Mesenchymal stem cell (in vitro differentiated cells and primary cell): ENCODE results near the gene TFR2.

ENCODE experiments used
- DNase-seq: peaks from one replicate; pipeline ENCODE4 v3.0.0-alpha.2; 2013
- H2AFZ ChIP-seq: one replicate; pipeline ENCODE4 v1.6.1; 2013; ENCODE audit warnings: low read depth, mild to moderate bottlenecking, control low read depth, inconsistent platforms, low read length, moderate library complexity
- H2AK5ac ChIP-seq: 2 replicates; pipeline ENCODE4 v1.6.1; 2013; ENCODE audit warnings: low read length, moderate library complexity, mild to moderate bottlenecking, inconsistent platforms; ENCODE audit not compliant: severe bottlenecking
- H2BK120ac ChIP-seq: one replicate; pipeline ENCODE4 v1.6.1; 2013; ENCODE audit warnings: low read depth, mild to moderate bottlenecking, inconsistent platforms, low read length, moderate library complexity
- H2BK12ac ChIP-seq, 2 experiments: one replicate each; pipeline ENCODE4 v1.6.1; 2013; ENCODE audit warnings: inconsistent platforms in 2 of 2, low read length in 2 of 2, mild to moderate bottlenecking in 2 of 2, moderate library complexity in 2 of 2, control low read depth in 1 of 2
- H2BK15ac ChIP-seq: one replicate; pipeline ENCODE4 v1.6.1; 2013; ENCODE audit warnings: mild to moderate bottlenecking, low read depth, inconsistent platforms; ENCODE audit not compliant: poor library complexity, severe bottlenecking
- H2BK5ac ChIP-seq: 2 replicates; pipeline ENCODE4 v1.6.1; 2013; ENCODE audit warnings: low read depth, mild to moderate bottlenecking, low read length, control low read depth, inconsistent platforms; ENCODE audit not compliant: poor library complexity, severe bottlenecking
- H3K14ac ChIP-seq, 2 experiments: one replicate each; pipeline ENCODE4 v1.6.1; 2013; ENCODE audit warnings: inconsistent platforms in 2 of 2, low read length in 2 of 2, control low read depth in 1 of 2, mild to moderate bottlenecking in 1 of 2, moderate library complexity in 1 of 2
- H3K18ac ChIP-seq, 2 experiments: one replicate each; pipeline ENCODE4 v1.6.1; 2013; ENCODE audit warnings: inconsistent platforms in 2 of 2, low read length in 2 of 2, control low read depth in 1 of 2, low read depth in 1 of 2, mild to moderate bottlenecking in 1 of 2
- H3K23ac ChIP-seq, 2 experiments: one replicate each; pipeline ENCODE4 v1.6.1; 2013; ENCODE audit warnings: inconsistent platforms in 2 of 2, low read length in 2 of 2, mild to moderate bottlenecking in 2 of 2, moderate library complexity in 2 of 2, control low read depth in 1 of 2
- H3K27ac ChIP-seq: 2 replicates; pipeline ENCODE4 v1.5.1; 2013; ENCODE audit warnings: mild to moderate bottlenecking, moderate library complexity, low read length, control low read depth, inconsistent platforms; ENCODE audit not compliant: poor library complexity, severe bottlenecking
- H3K27me3 ChIP-seq, 2 experiments: 2 replicates each; pipeline versions ENCODE4 v1.6.1 to v1.7.0; 2013; ENCODE audit warnings: low read length in 2 of 2, mild to moderate bottlenecking in 2 of 2, moderate library complexity in 2 of 2, control low read depth in 1 of 2, inconsistent platforms in 1 of 2; ENCODE audit not compliant: control insufficient read depth in 1 of 2, insufficient read depth in 1 of 2
- H3K36me3 ChIP-seq, 2 experiments: 2 replicates each; pipeline versions ENCODE4 v1.6.1 to v1.7.0; 2013; ENCODE audit warnings: low read length in 2 of 2, control low read depth in 1 of 2, inconsistent platforms in 1 of 2, low read depth in 1 of 2, mild to moderate bottlenecking in 1 of 2; ENCODE audit not compliant: insufficient read depth in 2 of 2, control insufficient read depth in 1 of 2
- H3K4ac ChIP-seq, 2 experiments: one replicate each; pipeline ENCODE4 v1.6.1; 2013; ENCODE audit warnings: inconsistent platforms in 2 of 2, low read length in 2 of 2, mild to moderate bottlenecking in 2 of 2, moderate library complexity in 2 of 2, control low read depth in 1 of 2, low read depth in 1 of 2
- H3K4me1 ChIP-seq: 2 replicates; pipeline ENCODE4 v1.6.1; 2013; ENCODE audit warnings: low read depth, low read length, control low read depth; ENCODE audit not compliant: control insufficient read depth, insufficient read depth
- H3K4me2 ChIP-seq: 2 replicates; pipeline ENCODE4 v1.6.1; 2013; ENCODE audit warnings: low read length, mild to moderate bottlenecking, inconsistent platforms; ENCODE audit not compliant: poor library complexity, severe bottlenecking
- H3K4me3 ChIP-seq, 2 experiments: 2 replicates each; pipeline versions ENCODE4 v1.5.1 to v1.7.0; 2013; ENCODE audit warnings: low read length in 2 of 2, mild to moderate bottlenecking in 2 of 2, control low read depth in 1 of 2, low read depth in 1 of 2; ENCODE audit not compliant: insufficient read depth in 1 of 2
- H3K79me1 ChIP-seq: replicated peaks from 2 replicates; pipeline ENCODE4 v1.6.1; 2013; ENCODE audit warnings: mild to moderate bottlenecking, control low read depth, low read length, inconsistent platforms; ENCODE audit not compliant: poor library complexity, severe bottlenecking
- H3K9ac ChIP-seq: 2 replicates; pipeline ENCODE4 v1.7.0; 2013; ENCODE audit warnings: mild to moderate bottlenecking, low read length, moderate library complexity
- H3K9me3 ChIP-seq: 2 replicates; pipeline ENCODE4 v1.7.0; 2013; ENCODE audit warnings: mild to moderate bottlenecking, low read length; ENCODE audit not compliant: control insufficient read depth
- H4K8ac ChIP-seq: one replicate; pipeline ENCODE4 v1.6.1; 2013; ENCODE audit warnings: inconsistent platforms, mild to moderate bottlenecking, low read length, moderate library complexity
- H4K91ac ChIP-seq: one replicate; pipeline ENCODE4 v1.6.1; 2013; ENCODE audit warnings: mild to moderate bottlenecking, low read length, inconsistent platforms
- WGBS: methylation state at CpG from one replicate; pipeline ENCODE4 v1.1.7; 2013; ENCODE audit warnings: mixed read lengths; 5-methylcytosine and 5-hydroxymethylcytosine counted together

TFR2 gene

DNA sequence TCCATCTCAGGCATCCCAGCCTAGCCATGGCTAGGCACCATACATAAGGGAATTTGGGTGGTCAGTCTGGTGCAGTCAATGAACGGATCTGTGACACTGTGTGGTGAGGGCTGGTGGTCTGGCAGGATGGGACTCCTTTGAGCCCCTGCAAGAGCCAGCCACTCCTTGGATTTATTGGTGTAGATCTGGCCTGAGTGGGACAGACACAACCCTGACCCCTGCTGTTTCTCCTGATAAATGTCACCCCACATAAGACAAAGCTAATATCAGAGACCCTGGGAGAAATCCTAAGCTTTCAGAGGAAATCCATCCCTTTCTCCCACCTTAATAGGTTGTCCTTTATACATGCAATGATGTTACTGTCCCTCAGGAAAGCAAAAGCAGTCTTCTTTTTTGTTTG, 52.9 kb downstream of the TFR2 start:
- Histone ChIP-seq H3K27me3 (peaks cover 0 to 16% of the 10 kb centered on the region in 2 experiments), H2BK5ac (no peak overlapping the region), H2BK12ac (no peak overlapping the region), H3K4me3 (no peak overlapping the region), H3K23ac (no peak overlapping the region), H3K36me3 (no peaks in the 10 kb centered on the region), H3K14ac (no peak overlapping the region), H3K27ac (no peak overlapping the region), H3K9me3 (no peaks in the 10 kb centered on the region), H3K4me1 (peaks cover 13% of the 10 kb centered on the region), H3K4me2 (no peak overlapping the region), H3K9ac (no peak overlapping the region), H2AFZ (no peak overlapping the region), H3K18ac (no peak overlapping the region), H4K91ac (no peak overlapping the region), H3K79me1 (no peaks in the 10 kb centered on the region), H2BK120ac (no peak overlapping the region), H2BK15ac (no peak overlapping the region), H3K4ac (no peak overlapping the region), H2AK5ac (no peak overlapping the region), H4K8ac (no peak overlapping the region)
- DNase-seq = peak; percentile 51
- WGBS = 67% methylated on average over 1 of the region's 1 CpG

GRCh38 chr7:100586266-100587025, 54.9 kb downstream of the TFR2 start, which contains the start of gene FBXO24:
FBXO24 (plus strand) TSS chr7:100586328; CDS start chr7:100586626, 298 bp downstream.
- Histone ChIP-seq H3K4ac (peak within 1 kb of the TSS; percentile 93 to 96), H3K9me3 (no peaks in the 10 kb centered on the region), H3K4me2 (peak within 1 kb of the TSS; percentile 90), H2AK5ac (no peak within 1 kb of the TSS), H3K36me3 (peaks cover 12 to 17% of the 10 kb centered on the region in 2 experiments), H2BK12ac (peak within 1 kb of the TSS; percentile 29 to 44), H3K27me3 (peaks cover 0 to 16% of the 10 kb centered on the region in 2 experiments), H4K8ac (peak within 1 kb of the TSS; percentile 82), H2AFZ (peak within 1 kb of the TSS; percentile 67), H2BK15ac (peak within 1 kb of the TSS; percentile 92), H2BK120ac (peak within 1 kb of the TSS; percentile 82), H3K23ac (peak within 1 kb of the TSS in 1 of 2 experiments; percentile 80), H3K9ac (peak within 1 kb of the TSS; percentile 95), H4K91ac (peak within 1 kb of the TSS; percentile 98), H2BK5ac (peak within 1 kb of the TSS; percentile 92), H3K4me1 (peaks cover 29% of the 10 kb centered on the region), H3K27ac (peak within 1 kb of the TSS; percentile 96), H3K4me3 (peak within 1 kb of the TSS; percentile 96 to 99), H3K79me1 (peaks cover 7% of the 10 kb centered on the region), H3K14ac (peak within 1 kb of the TSS; percentile 37 to 99), H3K18ac (peak within 1 kb of the TSS; percentile 97)
- WGBS = under 1% methylated on average over 53 of the region's 53 CpGs
- peak; percentile 100 for DNase-seq

GRCh38 chr7:100585511-100586265, 55.7 kb downstream of the TFR2 start, which contains the start of gene LRCH4:
LRCH4 (minus strand) TSS chr7:100586129; CDS start chr7:100586100, 29 bp downstream.
- Histone ChIP-seq H2BK120ac (peak within 1 kb of the TSS; percentile 82), H2BK5ac (peak within 1 kb of the TSS; percentile 92), H3K27me3 (peaks cover 0 to 15% of the 10 kb centered on the region in 2 experiments), H2BK12ac (peak within 1 kb of the TSS; percentile 81 to 95), H3K18ac (peak within 1 kb of the TSS; percentile 97), H3K4ac (peak within 1 kb of the TSS; percentile 93 to 96), H2AFZ (peak within 1 kb of the TSS; percentile 67), H3K4me2 (peak within 1 kb of the TSS; percentile 90), H3K14ac (peak within 1 kb of the TSS; percentile 37 to 99), H3K27ac (peak within 1 kb of the TSS; percentile 96), H3K23ac (peak within 1 kb of the TSS in 1 of 2 experiments; percentile 80), H4K8ac (peak within 1 kb of the TSS; percentile 82), H3K9me3 (no peaks in the 10 kb centered on the region), H3K36me3 (peaks cover 20 to 24% of the 10 kb centered on the region in 2 experiments), H3K4me1 (peaks cover 29% of the 10 kb centered on the region), H2BK15ac (peak within 1 kb of the TSS; percentile 92), H3K4me3 (peak within 1 kb of the TSS; percentile 96 to 99), H2AK5ac (no peak within 1 kb of the TSS), H4K91ac (peak within 1 kb of the TSS; percentile 98), H3K79me1 (peaks cover 9% of the 10 kb centered on the region), H3K9ac (peak within 1 kb of the TSS; percentile 95)
- no peak for DNase-seq
- under 1% methylated on average over 48 of the region's 61 CpGs for WGBS
